Transverse colon (tissue), 3 donors: ENCODE results near the gene POLR2L.

ENCODE experiments used
- POLR2A ChIP-seq: fragments of 450-650 bp; IDR thresholded peaks from one replicate; pipeline ENCODE4 v1.6.1; 2016; ENCODE audit warnings: antibody characterized with exemption, mild to moderate bottlenecking, moderate library complexity
- TF ChIP-seq, protein P1 (sequence below), 5 experiments: fragments of 200-600 bp in 3 of 5; fragments of 450-650 bp in 2 of 5; sonication (generic) in 3 of 5; IDR thresholded peaks; 1 replicate in 2 of 5; 2 replicates in 3 of 5; pipeline ENCODE4 v1.5.1; 2016 to 2017; ENCODE audit warnings: antibody characterized with exemption in 5 of 5, inconsistent platforms in 3 of 5, mild to moderate bottlenecking in 2 of 5, moderate library complexity in 1 of 5

GRCh38 chr11:868802-869201 is 26.5 kb upstream of the POLR2L start:
- TF ChIP-seq, protein P1, sequence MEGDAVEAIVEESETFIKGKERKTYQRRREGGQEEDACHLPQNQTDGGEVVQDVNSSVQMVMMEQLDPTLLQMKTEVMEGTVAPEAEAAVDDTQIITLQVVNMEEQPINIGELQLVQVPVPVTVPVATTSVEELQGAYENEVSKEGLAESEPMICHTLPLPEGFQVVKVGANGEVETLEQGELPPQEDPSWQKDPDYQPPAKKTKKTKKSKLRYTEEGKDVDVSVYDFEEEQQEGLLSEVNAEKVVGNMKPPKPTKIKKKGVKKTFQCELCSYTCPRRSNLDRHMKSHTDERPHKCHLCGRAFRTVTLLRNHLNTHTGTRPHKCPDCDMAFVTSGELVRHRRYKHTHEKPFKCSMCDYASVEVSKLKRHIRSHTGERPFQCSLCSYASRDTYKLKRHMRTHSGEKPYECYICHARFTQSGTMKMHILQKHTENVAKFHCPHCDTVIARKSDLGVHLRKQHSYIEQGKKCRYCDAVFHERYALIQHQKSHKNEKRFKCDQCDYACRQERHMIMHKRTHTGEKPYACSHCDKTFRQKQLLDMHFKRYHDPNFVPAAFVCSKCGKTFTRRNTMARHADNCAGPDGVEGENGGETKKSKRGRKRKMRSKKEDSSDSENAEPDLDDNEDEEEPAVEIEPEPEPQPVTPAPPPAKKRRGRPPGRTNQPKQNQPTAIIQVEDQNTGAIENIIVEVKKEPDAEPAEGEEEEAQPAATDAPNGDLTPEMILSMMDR (IDR thresholded peaks at IDR 0.05), result no peak
- no peak for TF ChIP-seq POLR2A
